Retinal pigment epithelial cell (primary cell): Measurements from ENCODE around the gene CDH13.

Experiments
- DNase-seq: peaks from one replicate; pipeline ENCODE4 v3.0.0-alpha.2; 2010; ENCODE audit warnings: low read depth
- H3K4me3 ChIP-seq: 2 replicates; pipeline ENCODE4 v1.5.1; 2011; ENCODE audit warnings: mild to moderate bottlenecking, low read length, control low read depth, moderate library complexity
- TF ChIP-seq, protein P1 (sequence below): conservative IDR thresholded peaks from 2 replicates; pipeline ENCODE4 v1.5.1; 2011; ENCODE audit warnings: low read depth, low read length, control low read depth, inconsistent platforms

CDH13 gene

DNA sequence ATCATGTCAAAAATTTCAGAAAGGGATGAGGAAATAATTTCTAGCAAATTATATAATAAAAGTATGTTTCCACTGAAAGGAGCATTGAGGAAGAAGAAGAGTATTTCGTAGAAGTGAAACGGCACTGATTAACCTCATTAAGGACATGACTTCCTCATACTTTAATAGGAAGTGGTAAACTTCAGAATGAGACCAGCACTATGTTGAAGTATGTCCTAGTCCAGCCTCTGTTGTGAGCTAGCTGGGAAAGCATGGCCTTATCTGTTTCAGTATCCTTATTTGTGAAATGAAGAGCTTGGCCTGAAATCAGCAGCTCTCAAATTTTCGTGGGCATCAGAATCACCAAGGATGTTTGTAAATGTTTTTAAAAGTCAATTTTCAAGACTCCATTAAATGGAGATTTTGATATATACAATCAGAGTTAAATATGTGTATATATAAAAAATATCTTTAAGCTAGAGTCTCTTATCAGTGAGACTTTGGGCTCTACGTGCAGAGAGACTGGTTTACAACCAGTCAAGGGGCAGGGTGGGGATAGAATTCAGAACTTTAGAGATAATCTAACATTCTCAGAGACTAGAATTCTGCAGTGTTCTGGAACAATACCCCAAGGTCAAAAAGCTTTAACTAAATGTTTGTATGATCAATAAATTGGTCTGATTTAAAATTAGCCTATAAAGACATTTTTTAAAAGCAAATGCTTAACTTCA lies 365.4 kb downstream of the CDH13 start:
- H3K4me3 ChIP-seq, result no peak overlapping the region
- no peak for DNase-seq
- TF ChIP-seq, protein P1, sequence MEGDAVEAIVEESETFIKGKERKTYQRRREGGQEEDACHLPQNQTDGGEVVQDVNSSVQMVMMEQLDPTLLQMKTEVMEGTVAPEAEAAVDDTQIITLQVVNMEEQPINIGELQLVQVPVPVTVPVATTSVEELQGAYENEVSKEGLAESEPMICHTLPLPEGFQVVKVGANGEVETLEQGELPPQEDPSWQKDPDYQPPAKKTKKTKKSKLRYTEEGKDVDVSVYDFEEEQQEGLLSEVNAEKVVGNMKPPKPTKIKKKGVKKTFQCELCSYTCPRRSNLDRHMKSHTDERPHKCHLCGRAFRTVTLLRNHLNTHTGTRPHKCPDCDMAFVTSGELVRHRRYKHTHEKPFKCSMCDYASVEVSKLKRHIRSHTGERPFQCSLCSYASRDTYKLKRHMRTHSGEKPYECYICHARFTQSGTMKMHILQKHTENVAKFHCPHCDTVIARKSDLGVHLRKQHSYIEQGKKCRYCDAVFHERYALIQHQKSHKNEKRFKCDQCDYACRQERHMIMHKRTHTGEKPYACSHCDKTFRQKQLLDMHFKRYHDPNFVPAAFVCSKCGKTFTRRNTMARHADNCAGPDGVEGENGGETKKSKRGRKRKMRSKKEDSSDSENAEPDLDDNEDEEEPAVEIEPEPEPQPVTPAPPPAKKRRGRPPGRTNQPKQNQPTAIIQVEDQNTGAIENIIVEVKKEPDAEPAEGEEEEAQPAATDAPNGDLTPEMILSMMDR, result no peak

DNA sequence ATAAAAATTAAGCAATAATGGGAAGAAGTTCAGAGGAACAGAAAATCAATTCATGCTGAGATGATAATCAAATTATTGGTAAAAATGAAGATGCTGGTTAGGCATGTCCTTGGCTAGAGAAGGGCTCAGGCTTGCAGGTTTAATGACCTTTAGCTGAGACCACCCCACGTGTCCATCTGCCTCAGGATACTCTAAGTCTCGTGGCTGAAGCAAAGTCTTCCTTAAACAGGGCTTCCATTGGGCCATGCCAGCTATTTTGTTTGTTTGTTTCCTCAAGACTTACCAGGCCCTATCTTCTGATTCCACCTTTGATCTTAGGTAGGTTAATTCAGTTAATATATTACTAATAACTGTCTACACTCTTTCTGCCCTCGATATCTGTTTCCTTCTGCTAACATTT lies 366.0 kb downstream of the CDH13 start:
- DNase-seq, result no peak
- H3K4me3 ChIP-seq, result no peak overlapping the region
- TF ChIP-seq, protein P1, result no peak

DNA sequence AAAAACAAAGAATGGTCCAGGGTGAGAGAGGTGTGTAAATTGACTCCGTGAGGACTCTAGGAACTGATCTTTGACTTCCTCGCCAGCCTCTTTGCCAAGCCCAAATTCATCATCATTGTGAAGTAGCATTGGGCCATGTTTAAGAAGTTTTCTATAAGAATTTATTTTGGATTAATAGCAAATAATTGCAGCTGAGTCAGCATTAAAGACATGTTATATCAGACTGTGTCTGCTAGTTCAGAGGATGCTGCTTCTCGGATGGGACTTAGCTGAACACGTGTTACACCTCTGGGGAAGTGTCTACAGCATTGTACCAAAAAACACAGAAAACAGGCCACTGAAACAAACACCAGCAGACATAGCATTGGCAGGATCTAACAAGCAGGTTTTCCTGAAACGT lies 366.6 kb downstream of the CDH13 start:
- no peak for DNase-seq
- TF ChIP-seq, protein P1, result no peak

DNA sequence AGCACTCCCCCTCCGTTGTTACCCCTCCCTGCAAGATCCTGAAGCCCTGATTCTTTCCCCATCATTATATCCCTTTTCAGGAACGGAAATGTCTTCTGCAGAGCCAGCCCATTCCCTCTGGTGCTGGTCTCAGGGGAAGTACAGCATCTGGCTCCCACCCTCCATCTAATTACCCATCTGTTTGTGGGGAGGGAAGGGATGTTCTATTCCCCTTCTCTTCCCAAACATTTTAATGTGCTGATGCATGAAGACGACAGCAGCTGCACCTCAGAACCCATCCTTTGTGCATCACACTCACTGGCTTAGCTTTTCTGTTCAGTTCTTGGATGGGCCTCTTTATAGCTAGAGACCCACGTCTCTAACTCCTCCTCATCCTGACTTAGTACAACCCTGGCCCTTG lies 367.2 kb downstream of the CDH13 start:
- TF ChIP-seq, protein P1, result no peak
- no peak for DNase-seq
- H3K4me3 ChIP-seq, result no peak overlapping the region

More for the DNA sequence above, 366.6 kb downstream of the CDH13 start:
- H3K4me3 ChIP-seq, result no peak overlapping the region

DNA sequence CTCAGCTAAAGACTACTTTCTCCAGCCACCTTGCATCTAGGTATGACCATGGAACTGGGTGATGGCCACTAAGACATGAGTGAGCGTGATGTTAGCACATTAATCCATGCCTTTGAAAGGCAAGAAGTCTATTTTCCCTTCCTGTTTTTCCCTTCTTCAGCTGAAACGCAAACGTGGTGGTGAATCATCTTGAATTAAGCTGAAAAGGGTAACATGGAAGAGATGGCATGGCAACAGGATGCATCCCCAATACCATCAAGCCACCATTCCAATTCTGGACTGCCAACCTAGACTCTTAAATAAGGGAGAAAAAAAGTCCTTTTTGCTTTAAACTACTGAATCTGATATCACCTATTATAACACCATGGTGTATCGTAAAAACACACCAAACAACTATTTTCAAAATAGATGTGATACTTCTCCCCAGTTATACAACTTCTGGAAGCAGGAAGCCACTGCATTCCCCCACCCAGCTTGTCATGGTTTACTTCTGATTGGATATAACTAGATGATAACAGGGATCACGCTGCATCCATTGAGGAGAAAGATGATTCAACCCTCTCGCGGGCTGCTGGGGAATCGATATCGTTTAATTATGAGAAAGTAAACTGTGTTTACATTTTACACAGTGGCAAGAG lies 368.6 kb downstream of the CDH13 start:
- TF ChIP-seq, protein P1, result no peak

DNA sequence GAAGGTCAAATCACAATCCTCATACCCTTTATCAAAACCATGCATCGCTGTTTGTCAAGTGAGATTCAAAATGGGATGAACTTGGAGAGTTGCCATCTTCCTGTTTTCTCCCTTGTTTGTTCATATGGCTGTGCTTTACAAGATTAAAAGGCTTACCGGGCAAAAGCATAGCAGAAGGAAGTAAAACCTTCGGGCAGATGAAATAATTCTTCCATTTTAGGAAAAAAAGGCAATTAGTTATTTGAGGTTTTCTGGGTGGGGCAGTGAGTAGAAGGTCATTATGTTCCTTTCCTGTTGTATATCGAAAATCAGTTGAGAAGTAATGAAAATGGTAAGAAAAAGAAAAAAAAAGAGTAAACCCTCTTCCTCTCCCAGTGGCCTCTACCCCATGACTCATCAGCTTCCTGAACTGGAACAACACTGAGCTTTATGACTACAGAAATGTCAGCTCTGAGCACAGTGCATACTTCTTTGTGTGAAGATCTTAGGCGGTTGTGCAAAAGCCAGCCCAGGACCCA lies 369.2 kb downstream of the CDH13 start:
- peak overlapping the region; percentile 38 for H3K4me3 ChIP-seq
- TF ChIP-seq, protein P1, result no peak
- DNase-seq, result peak; percentile 73

More for the DNA sequence above, 368.6 kb downstream of the CDH13 start:
- peak overlapping the region; percentile 38 for H3K4me3 ChIP-seq
- no peak for DNase-seq

DNA sequence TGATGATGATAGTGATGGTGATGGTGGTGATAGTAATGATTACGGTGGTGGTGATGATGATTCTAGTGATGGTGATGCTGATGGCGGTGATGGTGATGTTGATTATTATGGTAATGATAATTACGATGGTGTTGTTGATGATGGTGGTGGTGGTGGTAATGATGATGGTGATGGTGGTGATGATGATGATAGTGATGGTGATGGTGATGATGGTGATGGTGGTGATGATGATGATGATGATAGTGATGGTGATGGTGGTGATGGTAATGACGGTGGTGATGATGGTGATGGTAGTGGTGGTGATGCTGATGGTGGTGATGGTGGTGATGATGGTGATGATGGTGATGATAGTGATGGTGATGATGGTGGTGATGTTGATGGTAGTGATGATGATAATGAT lies 370.0 kb downstream of the CDH13 start:
- DNase-seq, result no peak
- no peak overlapping the region for H3K4me3 ChIP-seq
- TF ChIP-seq, protein P1, result no peak
